GM19438 (cell line): ENCODE data around the gene KHK.
"Not testable (repeated sequence)": the region's sequence is repeated elsewhere in the genome, so short reads cannot be mapped to it uniquely, and the experiment has no call there.

Source experiments
- ATAC-seq: cut with Tn5 transposase; IDR thresholded peaks from one replicate; pipeline ENCODE4 v1.9.1; 2021; ENCODE audit warnings: low read depth; ENCODE audit not compliant: unreplicated experiment

KHK gene

DNA sequence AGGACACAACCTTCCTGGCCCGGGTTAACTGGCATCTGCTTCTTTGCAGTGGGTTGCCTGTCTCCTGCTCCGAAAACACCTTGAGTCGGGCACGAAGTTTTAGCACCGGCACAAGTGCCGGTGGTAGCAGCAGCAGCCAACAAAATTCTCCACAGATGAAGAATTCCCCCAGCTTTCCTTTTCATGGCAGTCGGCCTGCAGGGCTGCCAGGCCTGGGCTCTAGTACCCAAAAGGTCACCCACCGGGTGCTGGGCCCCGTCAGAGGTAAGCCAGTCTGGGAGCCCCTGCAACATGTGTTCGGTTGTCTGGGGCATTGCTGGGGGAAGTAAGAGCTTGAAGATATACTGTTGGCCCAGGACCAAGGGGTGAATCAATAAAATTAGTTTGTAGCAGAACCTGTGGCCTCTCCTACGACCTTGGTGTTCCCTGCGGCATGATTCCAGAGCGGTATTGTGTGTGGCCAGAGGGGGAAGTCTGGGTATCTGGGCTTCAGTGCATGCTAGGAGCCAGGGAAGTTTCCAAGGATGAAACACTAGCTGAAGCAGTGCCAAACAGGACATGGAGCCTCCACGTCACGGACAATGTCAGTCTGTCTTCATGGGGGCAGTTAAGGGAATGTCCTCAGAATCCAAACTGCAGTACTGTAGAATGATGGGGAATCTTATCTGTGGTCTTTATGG lies 27.3 kb upstream of the KHK start:
- ATAC-seq: no peak

DNA sequence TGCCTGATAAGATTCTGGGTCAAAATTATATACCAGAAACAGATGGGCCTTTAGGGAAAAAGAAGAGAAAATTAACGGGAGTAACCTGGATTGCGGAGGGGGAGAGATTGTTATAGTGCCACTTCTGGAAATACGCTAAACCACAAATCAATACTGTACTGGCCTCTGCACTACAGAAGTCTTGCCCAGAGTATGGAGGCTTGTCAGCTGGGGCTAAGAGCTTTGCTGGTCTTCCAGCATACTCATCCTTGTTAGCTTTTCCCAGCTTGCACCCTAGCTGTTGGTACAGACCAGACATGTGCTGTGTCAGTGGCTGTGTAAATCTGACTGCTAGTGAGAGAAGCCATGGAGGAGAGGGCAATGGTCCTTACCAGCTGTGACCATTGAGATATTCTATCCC lies 26.2 kb upstream of the KHK start:
- no peak for ATAC-seq

GRCh38 chr2:27065128-27065527 lies 21.4 kb upstream of the KHK start:
- ATAC-seq: no peak

- no peak for ATAC-seq
These were observed 19.2 kb upstream of the KHK start for GRCh38 chr2:27067385-27067784.

GRCh38 chr2:27069436-27069835 lies 17.1 kb upstream of the KHK start:
- ATAC-seq: no peak

DNA sequence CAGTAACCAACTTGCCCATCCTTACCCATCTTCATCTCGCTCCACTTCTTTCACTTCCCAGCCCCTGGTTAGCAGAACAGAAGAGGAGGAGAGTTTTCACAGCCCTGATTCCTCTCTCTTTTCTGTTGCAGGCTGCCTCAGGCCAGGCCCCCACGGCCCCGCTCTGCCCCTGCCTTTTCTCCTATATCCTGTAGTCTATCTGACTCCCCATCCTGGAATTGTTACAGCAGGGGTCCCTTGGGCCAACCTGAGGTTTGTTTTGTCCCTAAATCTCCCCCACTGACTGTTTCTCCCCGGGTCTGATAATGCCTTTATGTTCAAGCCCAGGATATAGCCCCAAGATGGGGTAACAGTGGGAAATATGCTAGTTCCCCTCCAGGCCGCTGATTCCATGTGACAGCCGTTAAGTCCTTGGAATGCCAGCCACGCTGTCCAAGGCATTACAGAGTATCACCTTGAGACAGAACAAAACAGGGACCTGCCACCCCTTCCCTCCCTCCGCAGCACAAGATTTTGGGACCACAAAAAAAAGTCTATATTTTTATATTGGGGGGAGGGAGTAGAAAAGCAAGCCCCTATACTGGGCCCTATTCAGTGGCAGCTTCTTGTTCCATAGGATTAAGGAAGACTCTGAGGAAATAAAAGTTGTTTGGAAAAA lies 16.5 kb upstream of the KHK start:
- ATAC-seq: no peak

DNA sequence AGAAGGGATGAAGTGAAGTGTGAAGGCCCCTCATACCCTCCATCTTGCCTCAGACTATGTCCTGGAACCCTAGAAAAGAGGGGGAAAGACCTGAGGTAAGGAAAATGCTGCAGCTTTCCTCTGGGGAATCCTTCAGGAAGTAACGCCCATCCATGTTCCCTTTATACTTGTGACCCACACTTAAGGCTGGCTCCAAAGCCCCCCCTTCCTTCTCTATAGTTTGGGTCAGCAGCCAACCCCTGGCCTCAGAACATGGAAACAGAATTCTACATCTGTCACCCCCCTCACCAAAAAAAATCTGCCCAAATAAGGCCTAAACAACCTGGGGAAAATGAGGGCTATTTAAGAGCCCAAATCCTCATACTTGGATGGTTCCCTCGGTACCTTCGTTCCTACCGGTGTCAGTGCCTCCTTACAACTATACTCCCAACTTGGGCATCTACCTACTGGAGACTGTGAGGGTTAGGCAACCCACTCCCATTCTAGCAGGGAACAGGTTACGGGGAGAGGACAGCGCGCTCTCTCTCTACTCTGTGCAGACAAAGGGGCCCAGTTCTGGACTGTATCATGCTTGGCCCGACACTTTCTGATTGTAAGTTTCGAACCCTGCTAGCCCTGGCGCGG lies 15.8 kb upstream of the KHK start:
- peak; percentile 4 for ATAC-seq

GRCh38 chr2:27071277-27071989 lies 15.1 kb upstream of the KHK start, which contains the start of gene OST4:
Gene OST4 (minus strand): TSS chr2:27071654.
- ATAC-seq: peak; percentile 76

- peak; percentile 27 for ATAC-seq
These were observed 14.4 kb upstream of the KHK start for GRCh38 chr2:27071990-27072830.

DNA sequence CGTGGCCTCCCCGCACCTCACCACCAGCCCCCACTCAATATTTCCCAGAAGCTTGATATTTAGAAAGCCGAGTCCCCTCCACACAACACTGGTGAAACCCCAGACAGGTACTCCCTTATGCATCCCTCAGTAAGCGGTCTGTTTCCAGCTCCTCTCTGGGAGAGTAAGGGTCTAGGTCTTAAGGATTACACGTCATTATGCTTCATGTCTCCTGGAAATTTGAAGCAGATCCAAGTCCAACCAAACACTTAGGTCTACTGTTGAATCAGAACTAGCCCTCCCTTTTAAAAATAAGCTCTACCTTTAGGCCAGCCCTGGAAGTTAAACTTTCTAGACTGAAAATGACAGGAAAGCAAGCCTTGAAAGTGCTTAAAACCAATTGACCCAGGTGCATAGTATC lies 13.7 kb upstream of the KHK start:
- ATAC-seq: no peak

DNA sequence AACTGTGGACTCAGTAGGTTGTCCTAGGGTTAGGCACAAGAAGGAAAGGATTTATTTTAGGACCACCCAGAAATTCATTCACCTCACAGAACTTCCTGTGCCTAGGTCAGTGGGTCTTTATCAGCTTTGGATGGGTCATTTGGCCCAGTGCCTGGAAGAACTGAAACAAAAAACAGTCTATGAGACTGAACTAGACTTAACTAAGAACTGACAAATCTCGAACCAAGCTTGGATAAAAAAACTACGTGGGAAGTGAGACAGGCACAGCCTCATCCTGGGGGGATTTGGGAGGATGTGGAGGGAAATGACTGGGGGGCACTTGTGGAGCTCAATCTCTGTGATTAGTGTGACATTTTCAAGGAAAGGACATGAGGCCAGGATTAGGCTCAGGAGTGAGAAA lies 12.8 kb upstream of the KHK start:
- no peak for ATAC-seq

DNA sequence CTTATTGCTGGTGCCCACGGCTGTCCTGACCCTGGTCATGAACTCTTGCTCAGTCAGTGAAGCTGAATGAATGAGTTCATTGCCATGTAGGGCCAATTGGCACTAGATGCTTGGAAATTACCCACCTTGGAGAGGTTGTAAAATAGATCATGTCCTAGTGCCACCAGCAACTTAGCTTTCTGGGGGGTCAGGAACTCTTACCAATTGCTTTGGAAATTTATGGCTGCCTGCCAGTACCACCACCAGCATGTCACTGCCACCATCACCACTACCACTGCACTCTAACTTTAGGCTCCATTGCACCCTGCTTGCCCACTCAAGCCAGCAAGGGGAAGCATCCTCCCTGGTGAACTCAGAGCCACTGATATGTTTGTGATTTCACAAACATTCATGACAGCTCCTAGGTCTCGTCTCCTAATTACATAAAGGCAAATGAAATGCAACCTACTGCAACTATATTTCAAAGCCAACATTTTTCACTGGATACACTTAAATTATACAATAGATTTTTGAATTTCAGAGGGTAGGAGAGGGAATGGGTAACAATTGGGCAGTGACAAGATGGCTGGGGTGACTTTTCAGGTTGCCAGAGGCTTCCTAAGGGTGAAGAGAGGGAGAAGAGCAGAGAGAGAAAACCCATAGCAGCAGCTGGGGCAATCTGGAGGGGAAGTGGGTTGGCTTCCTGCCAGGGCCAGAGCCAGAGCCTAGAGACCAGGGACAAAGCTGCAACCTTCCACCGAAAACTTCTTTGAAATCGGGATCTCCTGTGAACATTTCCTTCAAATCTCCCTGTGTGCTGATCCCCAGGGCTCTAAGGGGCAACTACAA lies 11.6 kb upstream of the KHK start:
- ATAC-seq: no peak

DNA sequence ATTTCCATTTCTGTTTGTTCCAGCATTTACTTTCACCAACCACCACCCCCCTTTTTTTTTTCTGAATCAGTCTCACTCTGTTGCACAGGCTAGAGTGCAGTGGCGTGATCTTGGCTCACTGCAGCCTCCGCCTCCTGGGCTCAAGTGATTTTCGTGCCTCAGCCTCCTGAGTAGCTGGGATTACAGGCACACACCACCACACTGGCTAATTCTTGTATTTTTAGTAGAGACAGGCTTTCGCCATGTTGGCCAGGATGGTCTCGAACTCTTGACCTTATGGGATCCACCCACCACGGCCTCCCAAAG lies 11.1 kb upstream of the KHK start:
- ATAC-seq: not testable (repeated sequence)

GRCh38 chr2:27076323-27076722 lies 10.2 kb upstream of the KHK start:
- ATAC-seq: no peak

GRCh38 chr2:27077231-27077630 lies 9.3 kb upstream of the KHK start:
- no peak for ATAC-seq

DNA sequence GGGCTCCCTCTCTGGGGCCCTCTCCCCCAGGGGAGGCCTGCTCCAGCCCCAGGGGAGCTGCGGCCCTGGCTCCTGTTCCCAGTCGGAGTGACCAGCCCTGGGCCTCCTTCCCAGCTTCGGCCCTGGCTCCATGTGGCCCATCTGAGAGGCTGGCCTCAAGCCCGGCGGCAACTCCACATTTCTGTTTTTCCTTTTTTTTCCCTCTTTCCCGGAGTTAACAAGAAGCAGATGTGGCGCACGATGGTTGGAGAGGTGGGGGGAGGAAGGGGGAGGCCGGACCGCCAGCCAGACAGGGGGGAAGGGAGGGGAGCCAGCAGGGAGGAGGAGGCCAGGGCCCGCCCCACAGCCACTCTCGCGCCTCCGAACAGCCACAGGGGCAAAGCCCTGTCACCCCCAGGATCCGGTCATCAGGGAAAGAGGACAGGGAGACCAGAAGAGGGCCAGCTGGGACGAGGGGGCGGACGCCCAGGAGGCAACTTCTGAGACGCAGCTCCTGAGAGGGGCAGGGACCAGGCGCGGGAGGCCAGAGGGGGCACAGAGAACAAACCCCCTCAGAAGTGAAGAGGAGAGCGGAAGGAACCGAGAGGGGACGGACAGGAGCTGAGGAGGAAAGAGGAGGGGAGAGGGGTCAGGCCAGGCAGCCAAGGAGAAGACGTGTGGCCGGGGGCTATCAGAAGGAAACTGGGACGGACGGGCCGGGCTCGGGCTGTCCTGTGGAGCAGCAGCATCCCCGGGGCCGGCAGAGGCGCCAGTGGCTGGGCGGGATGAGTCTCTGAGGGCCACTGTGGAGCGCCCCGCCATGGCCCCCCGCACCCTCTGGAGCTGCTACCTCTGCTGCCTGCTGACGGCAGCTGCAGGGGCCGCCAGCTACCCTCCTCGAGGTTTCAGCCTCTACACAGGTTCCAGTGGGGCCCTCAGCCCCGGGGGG lies 8.0 kb upstream of the KHK start, which contains the start of gene EMILIN1:
Gene EMILIN1, plus strand, starts transcription at position 349 of the 928 bp plus-strand sequence. Its CDS starts 451 bp downstream, at position 800.
- no peak for ATAC-seq

GRCh38 chr2:27079233-27080139 lies 7.1 kb upstream of the KHK start:
- no peak for ATAC-seq

- no peak for ATAC-seq
These were observed 6.5 kb upstream of the KHK start for GRCh38 chr2:27080140-27080469.
